Trophoblast cell (in vitro differentiated cells and primary cell): Measurements from ENCODE around the gene PRAF2.

Source experiments
- DNase-seq, 2 donors: peaks; one replicate each; pipeline ENCODE4 v3.0.0-alpha.2; 2016
- H2AFZ ChIP-seq: 2 replicates; pipeline ENCODE4 v1.6.1; 2013; ENCODE audit warnings: low read length, moderate library complexity, mild to moderate bottlenecking; ENCODE audit not compliant: insufficient read depth, poor library complexity
- H2AK5ac ChIP-seq: 2 replicates; pipeline ENCODE4 v1.6.1; 2013; ENCODE audit warnings: mild to moderate bottlenecking, low read length
- H2BK120ac ChIP-seq: 2 replicates; pipeline ENCODE4 v1.6.1; 2013; ENCODE audit warnings: low read length, mild to moderate bottlenecking, moderate library complexity; ENCODE audit not compliant: insufficient read depth, poor library complexity
- H2BK12ac ChIP-seq: 2 replicates; pipeline ENCODE4 v1.6.1; 2013; ENCODE audit warnings: mild to moderate bottlenecking, low read length, moderate library complexity
- H2BK5ac ChIP-seq: 2 replicates; pipeline ENCODE4 v1.6.1; 2013; ENCODE audit warnings: low read length, low read depth, moderate library complexity, mild to moderate bottlenecking; ENCODE audit not compliant: poor library complexity
- H3K14ac ChIP-seq: 2 replicates; pipeline ENCODE4 v1.6.1; 2013; ENCODE audit warnings: mild to moderate bottlenecking, low read length
- H3K18ac ChIP-seq: 2 replicates; pipeline ENCODE4 v1.6.1; 2013; ENCODE audit warnings: mild to moderate bottlenecking, low read length
- H3K23ac ChIP-seq: 2 replicates; pipeline ENCODE4 v1.6.1; 2013; ENCODE audit warnings: low read length
- H3K27ac ChIP-seq: 2 replicates; pipeline ENCODE4 v1.5.1; 2013; ENCODE audit warnings: low read depth, mild to moderate bottlenecking, inconsistent platforms, low read length, moderate library complexity
- H3K27me3 ChIP-seq: 2 replicates; pipeline ENCODE4 v1.6.1; 2013; ENCODE audit warnings: inconsistent platforms, mild to moderate bottlenecking, low read length, moderate library complexity; ENCODE audit not compliant: insufficient read depth
- H3K36me3 ChIP-seq, 2 experiments: 1 replicate in 1 of 2; 2 replicates in 1 of 2; pipeline ENCODE4 v1.6.1; 2013; ENCODE audit warnings: low read length in 2 of 2, mild to moderate bottlenecking in 2 of 2, moderate library complexity in 1 of 2; ENCODE audit not compliant: insufficient read depth in 2 of 2, control insufficient read depth in 1 of 2
- H3K4ac ChIP-seq: 2 replicates; pipeline ENCODE4 v1.6.1; 2013; ENCODE audit warnings: low read depth, mild to moderate bottlenecking, low read length, moderate library complexity
- H3K4me1 ChIP-seq, 2 experiments: 1 replicate in 1 of 2; 2 replicates in 1 of 2; pipeline ENCODE4 v1.6.1; 2013; ENCODE audit warnings: low read length in 2 of 2, mild to moderate bottlenecking in 2 of 2, moderate library complexity in 1 of 2; ENCODE audit not compliant: insufficient read depth in 2 of 2, control insufficient read depth in 1 of 2
- H3K4me2 ChIP-seq: 2 replicates; pipeline ENCODE4 v1.6.1; 2013; ENCODE audit warnings: inconsistent platforms, mild to moderate bottlenecking, low read length, moderate library complexity
- H3K4me3 ChIP-seq: 2 replicates; pipeline ENCODE4 v1.5.1; 2013; ENCODE audit warnings: mild to moderate bottlenecking, low read depth, low read length, inconsistent platforms
- H3K79me1 ChIP-seq: one replicate; pipeline ENCODE4 v1.6.1; 2013; ENCODE audit warnings: low read length
- H3K79me2 ChIP-seq: 2 replicates; pipeline ENCODE4 v1.6.1; 2013; ENCODE audit warnings: low read length, mild to moderate bottlenecking; ENCODE audit not compliant: control insufficient read depth, insufficient read depth, poor library complexity
- H3K9ac ChIP-seq: 2 replicates; pipeline ENCODE4 v1.6.1; 2013; ENCODE audit warnings: mild to moderate bottlenecking, low read length
- H3K9me3 ChIP-seq: 2 replicates; pipeline ENCODE4 v1.6.1; 2013; ENCODE audit warnings: low read depth, mild to moderate bottlenecking, control low read depth, inconsistent platforms, low read length; ENCODE audit not compliant: insufficient read depth
- H4K12ac ChIP-seq: 2 replicates; pipeline ENCODE4 v1.6.1; 2013; ENCODE audit warnings: low read depth, mild to moderate bottlenecking, low read length, moderate library complexity
- H4K8ac ChIP-seq: 2 replicates; pipeline ENCODE4 v1.6.1; 2013; ENCODE audit warnings: low read depth, mild to moderate bottlenecking, low read length, moderate library complexity
- H4K91ac ChIP-seq: one replicate; pipeline ENCODE4 v1.6.1; 2013; ENCODE audit warnings: low read depth, mild to moderate bottlenecking, low read length, moderate library complexity
- WGBS: extraction: QIAGEN DNeasy Blood & Tissue Kit; methylation state at CpG from one replicate; pipeline ENCODE4 v1.1.7; 2013; ENCODE audit warnings: missing lambda C conversion rate; ENCODE audit not compliant: insufficient read length, insufficient coverage; ENCODE audit errors: extremely low coverage; 5-methylcytosine and 5-hydroxymethylcytosine counted together

PRAF2 gene

GRCh38 chrX:49043220-49043986, 30.4 kb downstream of the PRAF2 start, which contains the start of gene TFE3:
TFE3 (minus strand) TSS chrX:49043357; CDS start chrX:49043226, 131 bp downstream.
- peak within 1 kb of the TSS; percentile 80 for H4K8ac ChIP-seq
- no peaks in the 10 kb centered on the region for H3K27me3 ChIP-seq
- peak within 1 kb of the TSS; percentile 64 for H3K4me2 ChIP-seq
- peaks cover 7 to 13% of the 10 kb centered on the region in 2 experiments for H3K4me1 ChIP-seq
- no peak within 1 kb of the TSS for H3K23ac ChIP-seq
- WGBS = no CpG with 5 or more reads among the region's 67 CpGs
- peak within 1 kb of the TSS; percentile 93 for H2BK120ac ChIP-seq
- peak within 1 kb of the TSS; percentile 94 for H3K9ac ChIP-seq
- peak within 1 kb of the TSS; percentile 94 for H3K27ac ChIP-seq
- H2BK5ac ChIP-seq = peak within 1 kb of the TSS; percentile 88
- H4K12ac ChIP-seq = peak within 1 kb of the TSS; percentile 85
- H4K91ac ChIP-seq = peak within 1 kb of the TSS; percentile 99
- H3K9me3 ChIP-seq = no peaks in the 10 kb centered on the region
- H2AFZ ChIP-seq = peak within 1 kb of the TSS; percentile 49
- peaks cover 8% of the 10 kb centered on the region for H3K79me2 ChIP-seq
- H2AK5ac ChIP-seq = peak within 1 kb of the TSS; percentile 66
- H3K79me1 ChIP-seq = peaks cover 17% of the 10 kb centered on the region
- H3K18ac ChIP-seq = peak within 1 kb of the TSS; percentile 93
- peak within 1 kb of the TSS; percentile 89 for H3K14ac ChIP-seq
- H3K4me3 ChIP-seq = peak within 1 kb of the TSS; percentile 94
- DNase-seq = peak; percentile 98
- peak within 1 kb of the TSS; percentile 98 for H3K4ac ChIP-seq
- H3K36me3 ChIP-seq = peaks cover 7 to 10% of the 10 kb centered on the region in 2 experiments
- H2BK12ac ChIP-seq = peak within 1 kb of the TSS; percentile 31

- peak overlapping the region; percentile 85 for H4K12ac ChIP-seq
- peak overlapping the region; percentile 98 for H3K4ac ChIP-seq
- peak overlapping the region; percentile 66 for H2AK5ac ChIP-seq
- WGBS = no CpG with 5 or more reads among the region's 29 CpGs
- peak overlapping the region; percentile 94 for H3K27ac ChIP-seq
- H3K9me3 ChIP-seq = no peaks in the 10 kb centered on the region
- DNase-seq = no peak
- peak overlapping the region; percentile 56 for H3K4me2 ChIP-seq
- H3K36me3 ChIP-seq = peaks cover 14 to 17% of the 10 kb centered on the region in 2 experiments
- peaks cover 20% of the 10 kb centered on the region for H3K79me1 ChIP-seq
- H2BK120ac ChIP-seq = peak overlapping the region; percentile 93
- H2BK12ac ChIP-seq = peak overlapping the region; percentile 4
- peak overlapping the region; percentile 17 for H2AFZ ChIP-seq
- H3K14ac ChIP-seq = peak overlapping the region; percentile 89
- H3K79me2 ChIP-seq = peaks cover 8% of the 10 kb centered on the region
- peak overlapping the region; percentile 99 for H4K91ac ChIP-seq
- peak overlapping the region; percentile 80 for H4K8ac ChIP-seq
- H2BK5ac ChIP-seq = peak overlapping the region; percentile 88
- peaks cover 7 to 14% of the 10 kb centered on the region in 2 experiments for H3K4me1 ChIP-seq
- H3K23ac ChIP-seq = no peak overlapping the region
- peak overlapping the region; percentile 93 for H3K18ac ChIP-seq
- H3K27me3 ChIP-seq = no peaks in the 10 kb centered on the region
- peak overlapping the region; percentile 94 for H3K4me3 ChIP-seq
- peak overlapping the region; percentile 94 for H3K9ac ChIP-seq
These were observed 31.1 kb downstream of the PRAF2 start for GRCh38 chrX:49042581-49043219.

GRCh38 chrX:49041744-49042580, 31.8 kb downstream of the PRAF2 start:
- peak overlapping the region; percentile 94 for H3K9ac ChIP-seq
- H3K4me2 ChIP-seq = peak overlapping the region; percentile 56
- H3K27me3 ChIP-seq = no peaks in the 10 kb centered on the region
- peak overlapping the region; percentile 62 for H3K14ac ChIP-seq
- peak overlapping the region; percentile 66 for H2AK5ac ChIP-seq
- H3K18ac ChIP-seq = peak overlapping the region; percentile 93
- peaks cover 7 to 14% of the 10 kb centered on the region in 2 experiments for H3K4me1 ChIP-seq
- no peak overlapping the region for H2BK120ac ChIP-seq
- peak overlapping the region; percentile 98 for H3K4ac ChIP-seq
- no peak overlapping the region for H4K91ac ChIP-seq
- no peaks in the 10 kb centered on the region for H3K9me3 ChIP-seq
- H4K12ac ChIP-seq = peak overlapping the region; percentile 36
- H3K36me3 ChIP-seq = peaks cover 20 to 23% of the 10 kb centered on the region in 2 experiments
- peaks cover 20% of the 10 kb centered on the region for H3K79me1 ChIP-seq
- no peak overlapping the region for H3K23ac ChIP-seq
- WGBS = no CpG with 5 or more reads among the region's 10 CpGs
- H3K4me3 ChIP-seq = peak overlapping the region; percentile 94
- H3K79me2 ChIP-seq = peaks cover 8% of the 10 kb centered on the region
- DNase-seq = peak; percentile 25 to 39
- peak overlapping the region; percentile 94 for H3K27ac ChIP-seq
- peak overlapping the region; percentile 31 for H2BK12ac ChIP-seq
- no peak overlapping the region for H2AFZ ChIP-seq
- H4K8ac ChIP-seq = no peak overlapping the region
- peak overlapping the region; percentile 88 for H2BK5ac ChIP-seq
